ENCODE measurements around the gene EPB41L1.

Gene EPB41L1

GRCh38 chr20:36114707-36115106, 39.8 kb upstream of the EPB41L1 start:
- Histone ChIP-seq H3K36me3 (no peaks in the 10 kb centered on the region), H3K4me3 (ENCODE audit: low read depth, low read length) (no peak overlapping the region), H3K27ac (no peak overlapping the region), H3K27me3 (ENCODE audit: insufficient read depth, low read depth, severe bottlenecking) (no peaks in the 10 kb centered on the region), H3K9me3 (ENCODE audit: severe bottlenecking) (no peaks in the 10 kb centered on the region)
- no peak for DNase-seq
- TF ChIP-seq, protein P1, sequence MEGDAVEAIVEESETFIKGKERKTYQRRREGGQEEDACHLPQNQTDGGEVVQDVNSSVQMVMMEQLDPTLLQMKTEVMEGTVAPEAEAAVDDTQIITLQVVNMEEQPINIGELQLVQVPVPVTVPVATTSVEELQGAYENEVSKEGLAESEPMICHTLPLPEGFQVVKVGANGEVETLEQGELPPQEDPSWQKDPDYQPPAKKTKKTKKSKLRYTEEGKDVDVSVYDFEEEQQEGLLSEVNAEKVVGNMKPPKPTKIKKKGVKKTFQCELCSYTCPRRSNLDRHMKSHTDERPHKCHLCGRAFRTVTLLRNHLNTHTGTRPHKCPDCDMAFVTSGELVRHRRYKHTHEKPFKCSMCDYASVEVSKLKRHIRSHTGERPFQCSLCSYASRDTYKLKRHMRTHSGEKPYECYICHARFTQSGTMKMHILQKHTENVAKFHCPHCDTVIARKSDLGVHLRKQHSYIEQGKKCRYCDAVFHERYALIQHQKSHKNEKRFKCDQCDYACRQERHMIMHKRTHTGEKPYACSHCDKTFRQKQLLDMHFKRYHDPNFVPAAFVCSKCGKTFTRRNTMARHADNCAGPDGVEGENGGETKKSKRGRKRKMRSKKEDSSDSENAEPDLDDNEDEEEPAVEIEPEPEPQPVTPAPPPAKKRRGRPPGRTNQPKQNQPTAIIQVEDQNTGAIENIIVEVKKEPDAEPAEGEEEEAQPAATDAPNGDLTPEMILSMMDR (IDR thresholded peaks at IDR 0.05; ENCODE audit: low read depth, low read length): no peak

DNA sequence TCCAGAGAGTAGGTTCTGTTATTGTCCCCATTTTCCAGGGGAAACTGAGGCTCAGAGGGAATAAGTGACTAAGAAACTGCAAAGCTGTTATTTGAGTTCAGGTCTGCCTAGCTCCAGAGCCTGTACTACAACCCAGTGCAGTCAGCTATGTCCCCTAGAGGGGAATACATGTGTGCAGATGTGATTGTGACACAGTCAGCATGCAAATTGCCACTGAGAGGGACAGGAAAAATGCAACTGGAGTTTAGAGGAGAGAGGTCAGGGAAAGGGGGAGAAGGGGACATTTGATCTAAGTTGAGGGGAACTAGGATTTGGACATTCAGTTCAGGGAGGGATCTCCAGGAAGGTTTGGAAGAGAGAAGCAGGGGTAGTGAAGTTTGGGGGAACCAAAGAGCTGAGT, 38.6 kb upstream of the EPB41L1 start:
- H3K36me3 ChIP-seq: no peaks in the 10 kb centered on the region
- no peak overlapping the region for H3K27ac ChIP-seq
- TF ChIP-seq, protein P1 (IDR thresholded peaks at IDR 0.05; ENCODE audit: low read depth, low read length): no peak
- DNase-seq: no peak
- no peaks in the 10 kb centered on the region for H3K9me3 ChIP-seq (ENCODE audit: severe bottlenecking)
- no peaks in the 10 kb centered on the region for H3K27me3 ChIP-seq (ENCODE audit: insufficient read depth, low read depth, severe bottlenecking)
- no peak overlapping the region for H3K4me3 ChIP-seq (ENCODE audit: low read depth, low read length)

DNA sequence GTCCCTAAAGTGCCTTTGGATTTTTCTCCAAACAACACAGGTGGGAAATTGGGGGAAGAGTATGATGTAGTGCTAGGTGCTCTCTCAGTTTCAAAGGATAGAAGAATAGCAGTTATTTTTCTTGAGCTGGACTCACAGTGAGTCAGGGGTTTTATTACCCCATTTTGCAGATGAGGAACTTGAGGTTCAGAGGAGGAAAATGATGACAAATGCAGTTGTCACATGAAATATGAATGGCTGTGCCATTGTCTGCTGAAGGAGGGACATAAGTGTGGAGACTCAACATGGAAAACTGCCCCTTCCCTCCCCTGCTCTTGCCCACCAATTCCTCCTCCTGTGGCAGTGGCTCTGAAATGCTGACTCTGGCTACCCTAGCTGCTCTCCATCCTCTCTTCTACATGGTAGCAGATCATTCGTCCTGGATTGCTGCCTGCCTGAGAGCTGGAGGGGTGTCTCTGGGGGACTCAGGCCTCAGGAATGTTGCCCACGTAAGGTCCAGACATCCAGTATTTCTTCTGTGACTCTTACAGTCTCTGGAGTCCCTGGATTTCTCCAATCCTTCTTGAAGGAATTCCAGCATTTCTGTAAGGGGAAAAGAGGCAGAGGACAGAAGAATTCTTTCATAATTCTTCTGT, 37.6 kb upstream of the EPB41L1 start:
- H3K4me3 ChIP-seq (ENCODE audit: low read depth, low read length): no peak overlapping the region
- H3K36me3 ChIP-seq: no peaks in the 10 kb centered on the region
- no peaks in the 10 kb centered on the region for H3K27me3 ChIP-seq (ENCODE audit: insufficient read depth, low read depth, severe bottlenecking)
- TF ChIP-seq, protein P1 (IDR thresholded peaks at IDR 0.05; ENCODE audit: low read depth, low read length): no peak
- no peak overlapping the region for H3K27ac ChIP-seq
- no peak for DNase-seq
- no peaks in the 10 kb centered on the region for H3K9me3 ChIP-seq (ENCODE audit: severe bottlenecking)

- no peaks in the 10 kb centered on the region for H3K27me3 ChIP-seq (ENCODE audit: insufficient read depth, low read depth, severe bottlenecking)
- no peak overlapping the region for H3K4me3 ChIP-seq (ENCODE audit: low read depth, low read length)
- H3K9me3 ChIP-seq (ENCODE audit: severe bottlenecking): no peaks in the 10 kb centered on the region
- TF ChIP-seq, protein P1 (IDR thresholded peaks at IDR 0.05; ENCODE audit: low read depth, low read length): no peak
- no peak overlapping the region for H3K27ac ChIP-seq
- no peaks in the 10 kb centered on the region for H3K36me3 ChIP-seq
- DNase-seq: no peak
Observed at GRCh38 chr20:36117638-36118037, 36.9 kb upstream of the EPB41L1 start.

DNA sequence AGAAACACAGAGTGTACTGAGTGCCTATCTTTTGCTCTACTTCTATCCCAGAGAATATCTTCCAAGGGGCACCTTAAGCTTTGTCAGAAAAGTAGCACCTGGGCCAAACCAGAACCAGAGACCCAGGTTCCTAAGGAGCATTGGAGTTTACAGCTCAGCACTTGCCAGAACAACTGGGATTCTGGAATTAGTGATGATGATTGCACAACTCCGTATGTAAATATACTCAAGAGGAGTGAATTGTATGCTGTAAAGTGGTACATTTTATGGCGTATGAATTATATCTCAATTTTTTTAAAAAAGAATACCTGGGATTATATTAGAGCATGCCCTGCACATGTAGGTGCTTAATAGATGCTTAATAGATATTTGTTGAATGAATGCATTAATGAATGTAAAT, 36.2 kb upstream of the EPB41L1 start:
- TF ChIP-seq, protein P1 (IDR thresholded peaks at IDR 0.05; ENCODE audit: low read depth, low read length): no peak
- no peak overlapping the region for H3K27ac ChIP-seq
- H3K9me3 ChIP-seq (ENCODE audit: severe bottlenecking): no peaks in the 10 kb centered on the region
- DNase-seq: no peak
- no peaks in the 10 kb centered on the region for H3K27me3 ChIP-seq (ENCODE audit: insufficient read depth, low read depth, severe bottlenecking)
- H3K4me3 ChIP-seq (ENCODE audit: low read depth, low read length): no peak overlapping the region
- no peaks in the 10 kb centered on the region for H3K36me3 ChIP-seq

- Histone ChIP-seq H3K36me3 (no peaks in the 10 kb centered on the region), H3K27me3 (ENCODE audit: insufficient read depth, low read depth, severe bottlenecking) (no peaks in the 10 kb centered on the region), H3K4me3 (ENCODE audit: low read depth, low read length) (no peak overlapping the region), H3K27ac (no peak overlapping the region), H3K9me3 (ENCODE audit: severe bottlenecking) (no peaks in the 10 kb centered on the region)
- TF ChIP-seq, protein P1 (IDR thresholded peaks at IDR 0.05; ENCODE audit: low read depth, low read length): no peak
- no peak for DNase-seq
Observed at GRCh38 chr20:36119537-36119936, 35.0 kb upstream of the EPB41L1 start.
